Activated CD4-positive, alpha-beta T cell treated with anti-CD3 and anti-CD28 coated beads, Interleukin-2, Interleukin-4, amounts not matched to agents 100 ng/mL and 50 ng/mL, durations not matched to agents 16 hours and 8 hours (primary cell): ENCODE results near the gene CD79A.
"Not testable (repeated sequence)": the region's sequence is repeated elsewhere in the genome, so short reads cannot be mapped to it uniquely, and the experiment has no call there.

Source experiments
- DNase-seq: peaks from one replicate; pipeline ENCODE4 v3.0.0-alpha.2; 2020; ENCODE audit warnings: low spot score

Gene CD79A

GRCh38 chr19:41905273-41906002, 28.4 kb downstream of the CD79A start:
- no peak for DNase-seq

GRCh38 chr19:41906271-41906670, 29.2 kb downstream of the CD79A start:
- no peak for DNase-seq

GRCh38 chr19:41906916-41907680, 30.0 kb downstream of the CD79A start:
- no peak for DNase-seq

GRCh38 chr19:41907994-41908615, 31.0 kb downstream of the CD79A start:
- no peak for DNase-seq

GRCh38 chr19:41908724-41909464, 31.8 kb downstream of the CD79A start:
- DNase-seq = no peak

GRCh38 chr19:41909706-41910105, 32.6 kb downstream of the CD79A start:
- no peak for DNase-seq

GRCh38 chr19:41910240-41910991, 33.3 kb downstream of the CD79A start:
- DNase-seq = no peak

- DNase-seq = no peak
These were observed 34.2 kb downstream of the CD79A start for GRCh38 chr19:41910992-41911888.

- DNase-seq = no peak
These were observed 35.0 kb downstream of the CD79A start for GRCh38 chr19:41911889-41912731.

- DNase-seq = no peak
These were observed 35.9 kb downstream of the CD79A start for GRCh38 chr19:41912899-41913537.

GRCh38 chr19:41913538-41914423, 36.7 kb downstream of the CD79A start:
- DNase-seq = no peak

GRCh38 chr19:41914424-41914834, 37.4 kb downstream of the CD79A start:
- not testable (repeated sequence) for DNase-seq

GRCh38 chr19:41915021-41915775, 38.1 kb downstream of the CD79A start:
- DNase-seq = no peak

- DNase-seq = no peak
These were observed 38.8 kb downstream of the CD79A start for GRCh38 chr19:41915776-41916414.

GRCh38 chr19:41917676-41918075, 40.6 kb downstream of the CD79A start:
- DNase-seq = no peak

GRCh38 chr19:41918095-41918494, 41.0 kb downstream of the CD79A start:
- DNase-seq = no peak
